ENCODE measurements around the gene NOTUM. TPM values are rescaled to one million over a fixed set of nuclear protein-coding genes. Genes with fewer than 3 reads are reported as not detected.
"Not testable (repeated sequence)": the region's sequence is repeated elsewhere in the genome, so short reads cannot be mapped to it uniquely, and the experiment has no call there.

NOTUM gene
- total and polyA plus RNA-seq, 2 experiments from 2014 or later, result 0.29 to 1.6 TPM

DNA sequence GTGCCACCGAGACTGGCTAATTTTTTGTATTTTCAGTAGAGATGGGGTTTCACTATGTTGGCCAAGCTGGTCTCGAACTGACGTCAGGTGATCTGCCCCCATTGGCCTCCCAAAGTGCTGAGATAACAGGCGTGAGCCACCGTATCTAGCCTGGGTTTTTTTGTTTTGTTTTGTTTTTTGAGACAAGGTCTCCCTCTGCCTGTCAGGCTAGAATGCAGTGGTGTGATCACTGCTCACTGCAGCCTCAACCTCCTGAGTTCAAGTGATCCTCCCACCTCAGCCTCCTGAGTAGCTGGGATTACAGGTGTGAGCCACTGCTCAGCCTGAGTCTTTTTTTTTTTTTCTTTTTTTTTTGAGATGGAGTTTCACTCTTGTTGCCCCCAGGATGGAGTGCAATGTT, 7.5 kb downstream of the NOTUM start:
- H2AFZ ChIP-seq; ATAC-seq; H3K9me2 ChIP-seq (ENCODE audit: insufficient read depth); DNase-seq (ENCODE audit: low spot score); H3K4me3 ChIP-seq; H4K20me1 ChIP-seq (replicated peaks; ENCODE audit: insufficient read depth); H3K36me3 Mint-ChIP-seq (ENCODE audit: low read depth); H3K4me2 ChIP-seq; H3K79me2 ChIP-seq (replicated peaks; ENCODE audit: insufficient read depth); H3K36me3 ChIP-seq (ENCODE audit: insufficient read depth); H3F3A ChIP-seq (replicated peaks; ENCODE audit: low read depth); H3K9me3 Mint-ChIP-seq; H3K4me1 Mint-ChIP-seq; H3K4me1 ChIP-seq (ENCODE audit: insufficient read depth); H3K4me3 Mint-ChIP-seq; H3K27ac Mint-ChIP-seq; H3K27ac ChIP-seq (ENCODE audit: low read depth): not testable (repeated sequence)
- peaks cover 18% of the 10 kb centered on the region for H3K27me3 ChIP-seq (ENCODE audit: insufficient read depth)
- H3K27me3 Mint-ChIP-seq (ENCODE audit: insufficient read depth, low read depth, poor library complexity), result peaks cover 28% of the 10 kb centered on the region
- TF ChIP-seq CTCF (conservative IDR thresholded peaks at IDR 0.05; ENCODE audit: low read depth in 2 of 2), result peak in 1 of 2 experiments; percentile 22; a peak in 1 of 4 replicates

- Histone ChIP-seq H3K36me3 (ENCODE audit: insufficient read depth) (no peaks in the 10 kb centered on the region), H3K4me1 (ENCODE audit: insufficient read depth) (no peaks in the 10 kb centered on the region), H2AFZ (no peak overlapping the region), H3K4me2 (no peak overlapping the region), H3F3A (replicated peaks; ENCODE audit: low read depth) (no peaks in the 10 kb centered on the region), H3K27ac (ENCODE audit: low read depth) (no peak overlapping the region), H3K4me3 (no peak overlapping the region), H3K9me2 (ENCODE audit: insufficient read depth) (no peaks in the 10 kb centered on the region), H4K20me1 (replicated peaks; ENCODE audit: insufficient read depth) (no peaks in the 10 kb centered on the region; the same call in 1 of the 2 replicates), H3K79me2 (replicated peaks; ENCODE audit: insufficient read depth) (no peaks in the 10 kb centered on the region), H3K27me3 (ENCODE audit: insufficient read depth) (peaks cover 11% of the 10 kb centered on the region)
- DNase-seq (ENCODE audit: low spot score) (no peak), ATAC-seq (no peak)
- Mint-ChIP-seq H3K9me3 (no peaks in the 10 kb centered on the region), H3K4me3 (no peak overlapping the region), H3K27me3 (ENCODE audit: insufficient read depth, low read depth, poor library complexity) (peaks cover 22% of the 10 kb centered on the region), H3K36me3 (ENCODE audit: low read depth) (no peaks in the 10 kb centered on the region), H3K27ac (no peak overlapping the region), H3K4me1 (no peaks in the 10 kb centered on the region; the same call in 2 of the 3 replicates)
- TF ChIP-seq, protein P1, sequence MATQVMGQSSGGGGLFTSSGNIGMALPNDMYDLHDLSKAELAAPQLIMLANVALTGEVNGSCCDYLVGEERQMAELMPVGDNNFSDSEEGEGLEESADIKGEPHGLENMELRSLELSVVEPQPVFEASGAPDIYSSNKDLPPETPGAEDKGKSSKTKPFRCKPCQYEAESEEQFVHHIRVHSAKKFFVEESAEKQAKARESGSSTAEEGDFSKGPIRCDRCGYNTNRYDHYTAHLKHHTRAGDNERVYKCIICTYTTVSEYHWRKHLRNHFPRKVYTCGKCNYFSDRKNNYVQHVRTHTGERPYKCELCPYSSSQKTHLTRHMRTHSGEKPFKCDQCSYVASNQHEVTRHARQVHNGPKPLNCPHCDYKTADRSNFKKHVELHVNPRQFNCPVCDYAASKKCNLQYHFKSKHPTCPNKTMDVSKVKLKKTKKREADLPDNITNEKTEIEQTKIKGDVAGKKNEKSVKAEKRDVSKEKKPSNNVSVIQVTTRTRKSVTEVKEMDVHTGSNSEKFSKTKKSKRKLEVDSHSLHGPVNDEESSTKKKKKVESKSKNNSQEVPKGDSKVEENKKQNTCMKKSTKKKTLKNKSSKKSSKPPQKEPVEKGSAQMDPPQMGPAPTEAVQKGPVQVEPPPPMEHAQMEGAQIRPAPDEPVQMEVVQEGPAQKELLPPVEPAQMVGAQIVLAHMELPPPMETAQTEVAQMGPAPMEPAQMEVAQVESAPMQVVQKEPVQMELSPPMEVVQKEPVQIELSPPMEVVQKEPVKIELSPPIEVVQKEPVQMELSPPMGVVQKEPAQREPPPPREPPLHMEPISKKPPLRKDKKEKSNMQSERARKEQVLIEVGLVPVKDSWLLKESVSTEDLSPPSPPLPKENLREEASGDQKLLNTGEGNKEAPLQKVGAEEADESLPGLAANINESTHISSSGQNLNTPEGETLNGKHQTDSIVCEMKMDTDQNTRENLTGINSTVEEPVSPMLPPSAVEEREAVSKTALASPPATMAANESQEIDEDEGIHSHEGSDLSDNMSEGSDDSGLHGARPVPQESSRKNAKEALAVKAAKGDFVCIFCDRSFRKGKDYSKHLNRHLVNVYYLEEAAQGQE (IDR thresholded peaks at IDR 0.05; ENCODE audit: unreplicated experiment), result no peak
- TF ChIP-seq POLR2AphosphoS5 (IDR thresholded peaks at IDR 0.05; ENCODE audit: low read depth) (no peak), JUNB (IDR thresholded peaks at IDR 0.05; ENCODE audit: unreplicated experiment) (no peak), STAT1 (IDR thresholded peaks at IDR 0.05; ENCODE audit: unreplicated experiment) (no peak)
Measured at GRCh38 chr17:81952792-81953228, 8.2 kb downstream of the NOTUM start.

Measured in GM23338 (cell line).